ENCODE results near the gene LRP8. TPM values are rescaled to one million over a fixed set of nuclear protein-coding genes. Genes with fewer than 3 reads are reported as not detected.

The LRP8 gene
- total and polyA plus RNA-seq, 2 of the 4 experiments (the other 2 are of a cell fraction) = 12.0 to 12.1 TPM

GRCh38 chr1:53274026-53274425 lies 53.8 kb downstream of the LRP8 start:
- Histone ChIP-seq H2BK5ac (ENCODE audit: low read depth, low read length, poor library complexity, severe bottlenecking) (no peak overlapping the region), H3K79me1 (ENCODE audit: low read depth in 1 of 2, low read length in 2 of 2) (no peaks in the 10 kb centered on the region), H3K9ac (ENCODE audit: low read depth, low read length) (no peak overlapping the region), H3K9me3 (ENCODE audit: control insufficient read depth, insufficient read depth, low read length) (no peaks in the 10 kb centered on the region), H2BK120ac (ENCODE audit: low read depth, low read length) (no peak overlapping the region), H3K4me2 (ENCODE audit: low read depth, low read length) (no peak overlapping the region), H3K18ac (ENCODE audit: low read depth, low read length) (no peak overlapping the region), H2AK9ac (replicated peaks; ENCODE audit: low read depth, low read length, poor library complexity) (no peak overlapping the region), H2AK5ac (ENCODE audit: low read depth, low read length) (no peak overlapping the region), H3K56ac (ENCODE audit: extremely low read depth, insufficient read depth, low read length) (no peak overlapping the region), H3K36me3 (ENCODE audit: control insufficient read depth, insufficient read depth, low read length) (peaks cover 3% of the 10 kb centered on the region; the same call in 1 of the 2 replicates), H4K5ac (ENCODE audit: low read depth, low read length) (no peak overlapping the region), H3K4me1 (ENCODE audit: control insufficient read depth, insufficient read depth, low read length) (no peaks in the 10 kb centered on the region), H3K9me1 (ENCODE audit: insufficient read depth, low read length) (no peaks in the 10 kb centered on the region), H3K23ac (ENCODE audit: low read depth, low read length) (no peak overlapping the region), H3K4me3 (ENCODE audit: insufficient read depth, low read depth, low read length) (no peak overlapping the region), H4K8ac (ENCODE audit: low read depth in 2 of 2, low read length in 2 of 2) (no peak overlapping the region), H4K91ac (ENCODE audit: insufficient read depth, low read depth, low read length) (no peak overlapping the region), H3K14ac (replicated peaks; ENCODE audit: low read depth, low read length) (no peak overlapping the region), H2BK15ac (ENCODE audit: low read depth, low read length) (no peak overlapping the region), H3K27ac (ENCODE audit: insufficient read depth, low read length) (no peak overlapping the region), H4K20me1 (ENCODE audit: insufficient read depth, low read length) (no peaks in the 10 kb centered on the region), H3K4ac (ENCODE audit: low read depth, low read length) (no peak overlapping the region), H2BK20ac (ENCODE audit: low read depth, low read length) (no peak overlapping the region), H2AFZ (replicated peaks; ENCODE audit: low read length, poor library complexity) (no peak overlapping the region), H3K27me3 (ENCODE audit: control insufficient read depth, insufficient read depth, low read length) (no peaks in the 10 kb centered on the region)
- WGBS, 2 experiments (ENCODE audit: extremely low coverage in 2 of 2, insufficient read length in 1 of 2) = 88% methylated on average over 3 of the region's 4 CpGs; no CpG with 5 or more reads in 1 of the 2 experiments
- TF ChIP-seq BHLHE40 (IDR thresholded peaks at IDR 0.05; ENCODE audit: low read depth, low read length) (no peak), ELK1 (IDR thresholded peaks at IDR 0.05; ENCODE audit: borderline replicate concordance, low read depth, low read length) (no peak), POLR2A (IDR thresholded peaks at IDR 0.05; ENCODE audit: low read depth, low read length) (no peak), MXI1 (IDR thresholded peaks at IDR 0.05; ENCODE audit: borderline replicate concordance, low read depth, low read length) (no peak), MAFK (IDR thresholded peaks at IDR 0.05; ENCODE audit: low read depth, low read length) (no peak), NFE2L2 (IDR thresholded peaks at IDR 0.05; ENCODE audit: low read depth, low read length) (no peak), FOS (IDR thresholded peaks at IDR 0.05; ENCODE audit: low read depth, low read length) (no peak), CEBPB (IDR thresholded peaks at IDR 0.05; ENCODE audit: low read depth, low read length) (no peak), RFX5 (IDR thresholded peaks at IDR 0.05; ENCODE audit: low read depth, low read length) (no peak), RCOR1 (IDR thresholded peaks at IDR 0.05; ENCODE audit: insufficient replicate concordance, low read length) (no peak), RAD21 (IDR thresholded peaks at IDR 0.05; ENCODE audit: low read length) (no peak), CHD1 (IDR thresholded peaks at IDR 0.05; ENCODE audit: low read depth, low read length) (no peak), SMC3 (IDR thresholded peaks at IDR 0.05; ENCODE audit: low read depth, low read length) (no peak), MAZ (IDR thresholded peaks at IDR 0.05; ENCODE audit: borderline replicate concordance, low read depth, low read length) (no peak)
- TF ChIP-seq, protein P1, sequence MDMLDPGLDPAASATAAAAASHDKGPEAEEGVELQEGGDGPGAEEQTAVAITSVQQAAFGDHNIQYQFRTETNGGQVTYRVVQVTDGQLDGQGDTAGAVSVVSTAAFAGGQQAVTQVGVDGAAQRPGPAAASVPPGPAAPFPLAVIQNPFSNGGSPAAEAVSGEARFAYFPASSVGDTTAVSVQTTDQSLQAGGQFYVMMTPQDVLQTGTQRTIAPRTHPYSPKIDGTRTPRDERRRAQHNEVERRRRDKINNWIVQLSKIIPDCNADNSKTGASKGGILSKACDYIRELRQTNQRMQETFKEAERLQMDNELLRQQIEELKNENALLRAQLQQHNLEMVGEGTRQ (IDR thresholded peaks at IDR 0.05; ENCODE audit: low read depth, low read length) = no peak
- TF ChIP-seq, protein P2, sequence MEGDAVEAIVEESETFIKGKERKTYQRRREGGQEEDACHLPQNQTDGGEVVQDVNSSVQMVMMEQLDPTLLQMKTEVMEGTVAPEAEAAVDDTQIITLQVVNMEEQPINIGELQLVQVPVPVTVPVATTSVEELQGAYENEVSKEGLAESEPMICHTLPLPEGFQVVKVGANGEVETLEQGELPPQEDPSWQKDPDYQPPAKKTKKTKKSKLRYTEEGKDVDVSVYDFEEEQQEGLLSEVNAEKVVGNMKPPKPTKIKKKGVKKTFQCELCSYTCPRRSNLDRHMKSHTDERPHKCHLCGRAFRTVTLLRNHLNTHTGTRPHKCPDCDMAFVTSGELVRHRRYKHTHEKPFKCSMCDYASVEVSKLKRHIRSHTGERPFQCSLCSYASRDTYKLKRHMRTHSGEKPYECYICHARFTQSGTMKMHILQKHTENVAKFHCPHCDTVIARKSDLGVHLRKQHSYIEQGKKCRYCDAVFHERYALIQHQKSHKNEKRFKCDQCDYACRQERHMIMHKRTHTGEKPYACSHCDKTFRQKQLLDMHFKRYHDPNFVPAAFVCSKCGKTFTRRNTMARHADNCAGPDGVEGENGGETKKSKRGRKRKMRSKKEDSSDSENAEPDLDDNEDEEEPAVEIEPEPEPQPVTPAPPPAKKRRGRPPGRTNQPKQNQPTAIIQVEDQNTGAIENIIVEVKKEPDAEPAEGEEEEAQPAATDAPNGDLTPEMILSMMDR (conservative IDR thresholded peaks at IDR 0.05; ENCODE audit: low read depth, low read length) = no peak
- DNase-seq = no peak
- POLR2A ChIA-PET (ENCODE audit: unreplicated experiment) = no interaction called here
- intact Hi-C loops (cut with micrococcal nuclease) (no loop called here), dilution Hi-C loops (cut with HindIII; ENCODE audit: low sequenced_read_pairs, unreplicated experiment) (no loop called here), in situ Hi-C loops (cut with MboI; ENCODE audit: low sequenced_read_pairs) (no loop called here)
- no TSS peak for BruUV-seq (replicated peaks)
- CTCF ChIA-PET = no interaction called here
- ATAC-seq (ENCODE audit: low read depth) = no peak

Measured in IMR-90 (cell line).